ENCODE measurements around the gene SGSM2.
A peak's percentile ranks its signal among the peaks of the same experiment; 100 is the strongest.

Gene SGSM2

DNA sequence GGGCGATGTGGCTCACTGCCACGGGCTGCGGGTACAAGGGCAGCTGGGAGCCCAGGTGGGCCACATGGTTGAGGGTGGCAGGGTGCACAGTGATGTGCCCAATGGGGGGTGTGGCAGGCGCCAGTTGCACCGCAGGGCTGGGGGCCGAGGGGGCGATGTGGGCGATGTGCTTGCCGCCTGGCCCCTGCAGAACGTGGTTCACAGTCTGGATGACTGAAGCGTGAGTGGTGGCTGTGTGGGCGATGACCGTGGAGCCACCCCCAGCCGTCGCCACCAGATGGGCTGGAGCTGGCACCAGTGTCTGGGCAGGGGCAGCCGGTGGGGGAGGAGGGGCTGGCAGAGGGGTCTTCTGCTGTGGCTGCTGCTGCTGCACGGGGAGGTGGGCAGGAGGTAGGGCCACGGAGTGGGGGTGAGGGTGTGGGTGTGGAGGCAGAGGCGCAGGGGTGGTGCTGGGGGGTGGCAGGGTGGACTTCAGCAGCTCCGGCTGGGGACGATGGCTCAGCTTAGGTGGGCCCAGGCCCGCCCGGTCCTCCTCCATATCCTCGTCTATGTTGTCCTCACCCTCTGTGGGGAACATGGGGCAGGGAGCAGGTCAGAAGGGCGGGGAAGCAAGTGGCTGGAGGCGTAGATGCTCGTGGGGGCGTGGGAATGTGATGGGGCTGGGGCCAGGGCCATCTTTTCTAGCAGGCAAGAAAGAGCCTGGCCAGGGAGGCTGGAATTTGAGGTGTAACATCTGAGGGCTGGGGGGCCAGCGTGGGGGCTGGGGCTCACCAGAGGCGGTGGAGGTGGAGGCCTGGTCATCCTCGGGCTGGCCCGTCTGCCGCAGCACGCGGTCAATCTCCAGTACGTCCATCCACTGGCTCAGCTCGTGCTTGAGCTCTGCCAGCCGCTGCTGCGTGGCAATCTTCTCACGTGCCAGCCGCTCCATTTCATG, 50.1 kb downstream of the SGSM2 start:
- DNase-seq = no peak

DNA sequence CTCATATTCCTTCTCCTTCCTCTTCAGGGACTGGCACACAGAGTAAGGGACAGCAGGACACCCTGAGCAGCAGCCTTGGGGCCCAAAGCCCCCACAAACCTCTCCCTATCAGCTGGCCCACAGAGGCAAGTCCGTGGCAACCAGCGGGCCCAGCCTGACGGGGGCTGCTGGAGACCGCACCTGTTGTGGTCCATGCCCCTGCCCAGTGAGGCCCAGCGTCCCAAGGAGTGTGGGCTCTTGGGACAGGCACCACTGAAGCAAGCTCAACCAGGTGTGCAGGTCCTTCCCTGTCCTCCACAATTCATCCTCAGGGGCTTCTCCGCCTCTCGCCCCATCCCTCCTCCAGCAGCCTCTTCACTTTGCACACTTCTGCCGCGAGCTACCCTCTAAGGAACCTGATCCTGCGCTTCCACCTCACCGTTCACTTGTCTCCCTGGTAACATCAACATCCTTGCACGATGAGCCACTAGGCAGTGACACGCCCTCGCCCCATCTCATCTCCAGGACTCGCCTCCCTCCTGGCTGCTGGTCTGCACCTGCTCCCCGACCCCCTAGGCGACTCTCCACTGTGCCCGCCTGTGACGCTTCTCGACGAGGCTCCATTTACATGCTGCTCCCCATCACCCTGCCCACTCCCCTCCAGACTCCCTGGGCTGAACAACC, 50.9 kb downstream of the SGSM2 start:
- no peak for DNase-seq

DNA sequence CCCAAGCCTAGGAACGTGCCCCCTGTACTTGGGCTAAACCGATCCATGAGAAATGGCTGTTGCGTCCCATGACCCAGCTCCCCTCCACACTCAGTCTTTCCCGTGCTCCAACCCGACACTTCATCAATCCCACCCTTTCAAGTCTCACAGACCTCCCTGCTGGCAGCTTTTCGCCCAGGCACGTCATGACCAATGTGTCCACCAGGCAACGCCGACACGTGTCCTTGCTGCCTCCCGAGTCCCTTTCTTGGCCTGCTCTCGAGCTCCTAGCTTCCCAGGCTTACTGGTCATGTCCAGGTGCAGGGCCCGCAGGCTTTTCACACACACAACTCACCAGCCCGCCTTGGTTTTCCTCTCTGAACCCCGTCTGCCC, 51.4 kb downstream of the SGSM2 start:
- DNase-seq = no peak

DNA sequence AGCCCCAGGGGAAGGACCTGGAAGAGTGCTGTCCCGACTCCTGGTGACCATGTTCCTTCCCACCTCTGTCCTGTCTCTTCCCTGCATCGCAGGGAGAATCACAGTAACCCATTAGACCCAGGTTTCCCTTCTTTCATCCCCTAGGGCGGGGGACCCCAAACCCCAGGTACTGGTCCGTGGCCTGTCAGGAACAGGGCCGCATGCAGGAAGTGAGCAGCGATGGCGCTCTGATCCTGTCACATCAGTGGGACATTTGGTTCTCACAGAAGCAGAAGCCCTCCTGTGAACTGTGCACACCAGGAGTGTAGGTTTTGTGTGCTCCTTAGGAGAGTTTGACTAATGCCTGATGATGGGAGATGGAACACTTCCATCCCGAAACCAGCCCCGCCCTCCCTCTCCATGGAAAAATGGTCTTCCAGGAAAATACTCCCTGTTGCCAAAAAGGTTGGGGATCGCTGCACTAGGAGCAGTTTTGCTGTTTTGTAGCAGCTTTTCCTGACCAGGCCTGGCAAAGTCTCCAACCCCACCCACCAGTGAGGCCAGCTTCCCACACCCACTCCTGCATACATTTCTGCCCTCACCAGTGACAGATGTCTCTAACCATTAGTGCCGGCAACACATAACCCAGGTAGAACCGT, 53.0 kb downstream of the SGSM2 start:
- no peak for DNase-seq

DNA sequence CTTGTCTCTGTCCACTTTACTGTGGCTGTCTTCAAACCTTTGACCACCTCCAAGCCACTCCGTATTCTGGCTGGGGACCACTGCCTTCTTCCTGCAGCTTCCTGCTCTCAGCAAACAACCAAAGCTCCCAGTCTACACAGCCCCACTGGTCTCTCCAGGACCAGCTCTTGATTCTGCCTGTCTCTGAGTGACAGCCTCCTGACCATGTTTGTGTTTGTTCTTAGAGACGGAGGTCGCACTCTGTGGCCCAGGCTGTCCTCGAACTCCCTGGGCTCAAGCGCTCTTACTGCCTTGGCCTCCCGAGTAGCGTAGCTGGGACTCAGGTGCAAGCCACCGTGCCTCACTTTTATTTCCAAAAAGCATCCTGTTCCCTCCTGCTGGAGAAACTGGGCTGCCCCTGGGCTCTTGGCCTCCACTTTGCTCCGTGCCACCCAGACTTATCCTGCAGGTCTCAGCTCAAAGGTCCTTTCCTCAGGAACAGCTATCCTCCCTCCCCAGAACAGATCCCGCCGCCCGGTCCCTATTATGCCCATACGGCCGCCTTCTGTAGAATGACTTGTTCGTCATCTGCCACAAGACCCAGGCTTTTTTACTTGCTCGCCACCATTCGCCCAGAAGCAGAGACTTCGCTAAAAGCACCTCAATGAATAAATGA, 54.4 kb downstream of the SGSM2 start:
- DNase-seq = no peak

DNA sequence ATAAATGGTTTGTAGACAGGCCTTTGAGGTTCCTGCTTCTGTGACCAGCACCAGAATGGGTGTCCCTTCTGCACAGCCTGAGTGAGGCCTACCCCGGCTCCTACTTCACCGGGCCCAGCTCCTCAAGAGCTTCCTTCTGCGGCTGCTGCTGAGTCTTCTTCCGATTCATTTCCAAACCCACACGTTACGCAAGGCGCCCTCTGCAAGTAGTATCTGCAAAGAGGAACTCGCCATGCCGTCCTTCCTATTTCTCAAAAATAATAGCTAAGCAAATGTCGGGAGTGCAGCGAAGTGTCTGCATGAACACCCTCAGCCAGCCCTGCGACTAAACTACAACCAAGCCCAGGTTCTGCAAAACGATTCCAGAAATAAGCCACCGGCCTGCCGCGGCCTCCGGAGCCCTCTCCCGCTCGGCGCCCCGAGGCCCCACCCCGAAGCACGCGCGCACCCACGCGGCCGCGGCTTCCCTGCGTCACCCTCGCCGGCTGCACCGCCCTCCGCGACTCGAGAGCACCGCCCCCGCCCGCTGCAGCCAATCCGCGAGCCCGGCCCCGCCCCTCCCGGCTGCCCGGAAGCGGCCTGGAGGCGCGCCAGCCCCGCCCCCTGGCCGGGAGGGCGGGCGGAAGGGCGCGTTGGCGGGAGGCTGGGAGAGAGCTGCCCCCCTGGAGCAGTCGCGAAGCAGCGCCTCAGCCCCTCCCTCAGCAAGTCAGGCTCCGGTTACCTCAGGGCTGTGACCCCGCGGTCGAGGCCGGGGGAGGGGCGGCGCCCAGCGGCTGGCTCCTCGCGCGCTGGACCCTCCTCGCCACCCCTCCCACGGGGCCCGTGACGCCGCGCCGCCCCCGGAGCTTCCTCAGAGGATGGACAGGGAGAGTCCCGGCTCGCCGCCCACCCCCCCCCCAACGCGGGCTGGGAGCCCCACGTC, 55.2 kb downstream of the SGSM2 start:
- peak; percentile 98 for DNase-seq

DNA sequence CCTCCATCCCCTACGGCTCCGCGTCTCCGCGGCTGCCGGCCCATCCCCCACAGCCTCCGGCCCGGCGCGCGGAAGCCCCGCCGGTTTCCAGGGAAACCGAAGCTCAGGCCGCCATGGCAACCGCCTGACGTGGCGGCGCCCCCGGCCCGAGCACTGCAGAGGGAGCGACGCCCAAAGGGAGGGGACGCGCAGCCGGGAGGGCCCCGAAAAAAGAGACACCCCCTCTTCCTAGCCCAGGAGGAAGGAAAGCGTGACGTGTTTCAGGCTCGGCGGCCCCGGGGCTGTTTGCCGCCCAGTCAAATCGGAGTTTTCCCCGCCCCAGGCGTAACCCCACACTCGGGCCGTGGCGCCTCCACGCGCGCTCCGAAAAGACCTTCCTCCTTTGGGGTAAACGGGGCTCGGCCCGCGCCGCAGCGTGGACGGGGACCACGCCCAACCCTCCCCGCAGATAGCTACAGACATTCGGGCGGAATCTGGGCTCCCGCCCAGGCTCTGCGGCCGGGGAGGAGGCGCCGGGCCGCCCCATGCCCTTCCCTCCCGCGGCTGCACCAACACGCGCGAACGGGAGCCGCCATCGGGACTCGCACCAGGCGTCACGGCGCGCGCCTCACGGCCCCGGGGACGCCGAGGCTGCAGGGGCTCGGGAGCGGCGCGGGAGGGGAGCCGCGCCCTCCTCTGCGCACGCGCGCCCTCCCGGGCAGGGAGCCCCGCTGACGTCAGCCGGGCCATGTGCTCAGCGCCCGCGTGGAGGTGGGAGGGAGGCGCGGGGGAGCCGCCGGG, 56.1 kb downstream of the SGSM2 start:
- peak; percentile 93 for DNase-seq

DNA sequence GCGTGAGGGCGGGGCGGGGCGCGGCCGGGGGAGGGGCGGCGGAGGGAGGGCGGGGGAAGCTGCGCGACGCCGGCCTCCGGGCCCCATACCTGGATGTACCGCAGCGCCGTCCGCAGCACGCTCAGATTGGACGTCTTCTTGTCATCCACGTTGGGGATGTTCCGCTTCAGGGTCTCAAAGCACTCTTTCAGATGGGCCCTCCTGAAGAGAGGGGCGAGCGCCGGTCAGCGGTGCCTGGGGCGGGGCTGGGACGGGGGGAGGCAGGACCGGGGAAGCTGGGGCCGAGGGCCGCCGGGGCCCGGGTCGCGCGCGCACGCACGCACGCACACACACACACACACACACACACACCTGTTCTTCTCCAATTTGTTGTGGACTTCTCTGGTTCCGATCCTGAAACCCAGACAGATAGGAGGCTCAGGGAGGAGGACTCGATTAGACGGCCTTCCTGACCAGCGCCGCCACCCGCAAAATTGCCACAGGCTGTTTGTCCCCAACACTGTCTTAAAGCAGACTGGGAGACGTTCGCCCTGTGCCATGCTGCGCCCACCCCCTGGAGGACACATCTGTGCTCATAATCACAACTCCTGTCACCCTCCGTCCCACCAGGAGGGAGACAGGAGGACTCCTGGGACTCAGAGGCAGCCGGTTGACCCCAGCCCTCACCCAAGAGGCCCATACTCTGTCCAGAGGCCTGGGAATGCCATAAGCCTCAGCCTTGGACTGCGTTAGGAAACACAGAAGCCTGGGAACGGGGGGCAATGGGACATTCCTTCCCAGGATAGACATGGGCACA, 56.9 kb downstream of the SGSM2 start:
- no peak for DNase-seq

DNA sequence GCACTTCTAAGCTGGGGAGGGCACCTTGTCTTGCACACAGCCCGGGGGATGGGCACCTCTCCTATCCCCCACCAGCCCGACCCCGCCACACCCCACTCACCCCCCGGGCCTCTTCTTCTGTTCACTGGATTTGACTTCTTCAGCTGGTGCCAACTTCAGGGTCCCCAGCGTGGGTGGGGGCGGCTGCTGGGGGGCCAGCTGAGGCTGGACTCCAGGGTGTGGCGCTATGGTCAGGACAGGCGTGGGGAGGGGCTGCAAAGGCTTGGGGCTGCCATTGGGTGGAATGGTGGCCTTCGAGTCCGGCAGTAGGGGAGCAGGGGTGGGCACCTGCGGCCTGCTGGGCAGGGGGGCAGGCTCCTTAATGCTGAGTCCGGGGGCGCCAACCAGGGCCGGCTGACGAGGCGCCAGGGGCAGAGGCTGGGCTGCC, 57.5 kb downstream of the SGSM2 start:
- no peak for DNase-seq

DNA sequence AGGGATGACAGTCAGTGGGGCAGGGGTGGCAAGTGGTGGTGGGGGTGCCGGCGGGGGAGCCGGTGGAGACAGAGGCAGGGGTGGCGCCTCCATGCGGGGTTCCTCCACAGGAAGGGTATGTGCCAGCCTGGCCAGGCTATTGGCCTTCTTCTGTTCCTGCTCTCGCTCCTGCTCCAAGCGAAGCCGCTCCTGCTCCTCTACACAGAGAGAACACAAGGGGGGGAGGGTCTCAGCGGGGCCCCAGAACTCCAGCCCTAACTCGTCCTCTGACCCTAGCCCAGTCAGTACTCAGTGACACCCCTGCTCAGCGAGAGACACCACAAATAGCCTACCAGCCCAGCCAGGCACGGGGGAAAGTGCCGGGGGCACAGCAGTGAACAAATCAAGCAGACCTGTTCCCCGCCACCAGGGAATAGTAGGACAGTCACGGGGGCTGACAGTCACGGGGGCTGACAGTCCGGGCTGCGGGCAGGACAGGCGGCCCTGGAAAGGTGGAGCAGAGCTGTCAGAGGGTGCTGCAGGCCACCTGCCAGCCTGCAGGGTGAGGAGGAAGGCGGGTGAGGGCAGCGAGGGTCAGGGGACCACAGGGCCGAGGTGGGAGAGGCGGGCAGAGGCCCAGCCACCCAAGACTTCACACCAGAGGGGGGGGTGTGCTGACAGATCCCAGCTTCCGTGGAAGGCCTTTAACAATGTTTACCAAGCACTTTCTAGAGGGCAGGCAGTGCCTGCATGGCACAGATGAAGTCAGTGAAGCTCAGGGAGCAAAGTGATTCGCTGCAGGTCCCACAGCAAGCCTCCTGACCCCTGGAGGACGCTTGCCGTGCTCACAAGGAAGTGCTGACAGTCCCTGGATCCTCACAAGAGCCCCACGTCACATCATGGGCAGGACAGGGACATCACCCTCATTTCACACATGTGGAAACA, 58.2 kb downstream of the SGSM2 start:
- DNase-seq = no peak

DNA sequence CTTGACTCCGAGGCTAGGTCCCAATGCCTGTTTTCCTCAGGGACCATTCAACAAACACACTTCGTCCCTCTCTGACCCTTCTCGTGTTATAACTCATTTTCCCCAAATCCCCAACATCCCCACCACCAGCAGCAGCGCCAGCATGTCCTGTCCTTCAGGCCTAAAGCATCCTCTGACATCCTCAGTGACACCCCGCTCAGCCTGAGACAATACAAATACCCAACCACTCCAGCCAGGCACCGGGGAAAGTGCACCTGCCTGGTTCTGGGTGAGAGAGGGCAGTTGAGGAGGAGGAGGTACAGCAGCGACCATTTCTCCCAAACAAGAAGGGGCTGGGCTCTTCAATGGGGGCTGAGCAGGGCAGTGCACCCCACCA, 58.9 kb downstream of the SGSM2 start:
- DNase-seq = no peak

DNA sequence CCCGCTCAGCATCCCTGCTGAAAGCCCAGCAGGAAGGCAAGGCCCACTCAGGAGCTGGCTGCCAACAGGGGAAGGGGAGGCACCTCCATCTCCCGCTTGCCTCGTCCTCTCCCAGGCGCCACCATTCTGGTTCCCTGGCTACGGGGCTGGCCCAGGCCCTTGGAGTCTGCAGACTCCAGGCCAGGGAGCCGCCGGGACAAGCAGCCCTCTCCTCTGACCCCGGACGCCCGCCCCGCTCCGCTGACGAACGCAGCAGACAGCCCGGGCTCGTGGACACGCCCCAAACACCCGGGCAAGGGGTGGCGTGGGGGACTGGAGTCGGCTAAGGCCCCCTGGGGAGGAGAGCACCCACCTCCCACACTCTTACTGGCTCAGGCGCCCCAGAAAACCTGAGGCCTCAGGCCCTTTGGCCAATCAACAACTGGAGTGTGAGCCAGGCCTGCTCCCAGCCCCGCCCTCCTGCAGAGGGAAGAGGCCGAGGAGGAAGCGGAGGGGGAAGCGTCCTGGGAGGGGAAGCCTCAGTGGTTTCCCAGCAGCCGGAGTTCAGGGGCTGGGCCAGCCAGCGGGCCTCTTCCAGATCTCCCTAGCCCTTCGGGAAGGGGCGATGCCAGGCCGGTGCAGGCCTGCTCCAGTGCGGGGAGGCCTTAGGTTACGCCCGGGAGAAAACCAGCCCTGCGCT, 59.4 kb downstream of the SGSM2 start:
- peak; percentile 67 for DNase-seq

DNA sequence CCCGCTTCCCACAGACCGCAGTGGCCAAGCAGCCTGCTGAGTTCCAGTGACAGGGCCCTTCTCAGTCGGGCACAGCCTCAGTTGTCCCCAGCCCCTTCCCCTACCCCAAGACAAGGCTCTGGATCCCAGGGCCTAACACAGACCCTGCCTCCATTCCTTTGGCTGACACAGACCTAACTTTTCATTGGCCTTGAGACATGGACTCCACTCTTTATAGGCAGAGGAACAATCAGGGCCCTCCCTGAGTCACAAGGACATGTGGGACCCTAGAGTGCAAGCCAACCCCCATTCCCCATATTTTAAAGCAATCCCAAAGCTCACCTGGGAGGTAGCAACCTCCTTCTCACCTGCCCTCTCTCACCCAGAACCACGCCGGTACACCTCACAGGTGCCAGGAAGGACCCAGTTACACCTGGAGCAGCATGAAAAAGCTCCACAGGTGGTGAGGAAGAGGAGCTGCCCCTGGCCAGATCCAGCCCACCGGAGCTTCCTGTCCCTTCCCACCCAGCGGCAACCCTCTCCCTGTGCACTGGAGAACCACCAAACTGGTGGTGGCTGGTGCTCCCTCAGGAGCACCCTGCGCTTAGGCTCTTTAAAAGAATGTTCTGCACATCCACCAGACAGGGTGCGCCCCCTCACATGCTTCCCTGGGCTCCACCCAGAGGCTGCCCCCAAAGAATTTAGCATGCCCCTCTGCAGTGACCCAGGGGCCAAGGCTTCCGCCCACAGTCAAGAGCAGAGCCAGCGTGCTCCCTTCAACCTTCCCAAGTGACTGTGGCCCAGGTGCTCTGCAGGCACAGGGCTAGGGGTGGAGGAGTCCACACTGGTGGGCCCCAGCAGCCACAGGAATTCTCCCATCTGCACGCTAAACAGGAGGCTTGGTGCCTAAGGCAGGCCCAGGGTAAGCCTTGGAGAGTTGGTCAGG, 60.2 kb downstream of the SGSM2 start:
- DNase-seq = no peak

DNA sequence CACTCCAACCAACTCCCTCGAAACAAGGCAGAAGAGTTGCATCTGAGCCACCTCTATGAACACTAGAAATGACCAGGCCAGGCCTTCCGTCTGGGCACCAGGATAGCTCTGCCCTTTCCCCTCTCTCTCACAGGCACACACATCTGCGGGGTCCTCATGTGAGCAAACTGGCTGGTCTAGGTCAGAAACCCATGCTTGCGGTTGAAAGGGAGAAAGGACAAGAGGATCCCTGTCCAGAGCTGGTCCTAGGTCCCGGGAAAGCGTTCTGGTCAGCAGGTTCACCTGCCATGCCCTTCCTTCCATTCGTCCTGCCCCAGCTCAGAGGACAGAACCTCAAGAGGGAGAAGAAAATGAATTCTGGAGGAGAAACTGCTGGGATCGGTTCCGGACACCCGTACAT, 60.9 kb downstream of the SGSM2 start:
- DNase-seq = no peak

DNA sequence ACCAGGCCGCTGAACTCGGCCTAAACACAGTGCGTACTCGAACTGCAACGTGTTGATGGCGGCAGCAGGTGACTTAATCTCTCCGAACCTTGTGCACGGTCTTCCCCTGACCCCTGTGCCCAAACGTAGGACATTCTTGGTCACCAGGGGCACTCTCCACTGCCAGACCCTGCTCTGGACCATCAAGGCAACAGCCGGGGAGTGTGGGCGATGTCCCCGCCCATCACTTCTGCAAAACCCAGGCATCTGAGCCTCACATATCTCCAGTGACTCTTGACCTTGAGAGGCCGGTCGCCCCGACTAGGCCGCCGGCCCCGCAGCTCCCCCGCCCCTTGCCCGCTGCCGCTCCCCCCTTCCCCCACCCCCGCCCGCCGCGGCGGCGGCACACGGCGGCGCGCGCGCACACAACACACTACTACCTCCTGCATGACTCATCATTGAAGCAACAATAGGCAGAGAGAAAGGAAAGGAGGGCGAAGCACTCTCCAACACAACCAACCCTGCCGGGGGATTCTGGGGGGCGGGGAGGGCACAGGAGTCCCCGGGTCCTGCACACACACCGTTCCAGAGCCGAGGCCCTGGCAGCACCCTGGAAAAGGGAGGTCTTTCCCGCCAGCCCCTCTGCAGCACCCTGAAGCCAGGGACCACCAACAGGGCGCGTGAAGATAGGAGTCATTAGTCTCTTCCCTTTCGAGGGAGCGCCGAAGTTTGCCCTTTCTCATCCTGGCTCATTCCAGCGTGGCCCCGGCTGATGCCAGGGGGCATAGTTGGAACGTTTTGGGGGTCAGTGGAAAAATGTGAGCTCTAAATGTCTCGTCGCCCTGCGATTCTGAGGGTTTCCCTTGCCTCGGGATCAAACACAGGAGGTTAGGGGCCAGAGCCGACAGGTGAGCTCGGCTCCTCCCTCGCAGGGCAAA, 61.6 kb downstream of the SGSM2 start:
- DNase-seq = peak; percentile 77
